GM19351 (cell line): Measurements from ENCODE around the gene MSMP.
A peak's percentile ranks its signal among the peaks of the same experiment; 100 is the strongest.

ENCODE experiments used
- ATAC-seq: cut with Tn5 transposase; IDR thresholded peaks from one replicate; pipeline ENCODE4 v1.9.1; 2021; ENCODE audit warnings: mild to moderate bottlenecking, moderate library complexity; ENCODE audit not compliant: unreplicated experiment

The MSMP gene

GRCh38 chr9:35771943-35772342, 17.9 kb upstream of the MSMP start:
- ATAC-seq = no peak

- ATAC-seq = no peak
Measured at GRCh38 chr9:35771534-35771933, 17.5 kb upstream of the MSMP start.

GRCh38 chr9:35771075-35771433, 17.0 kb upstream of the MSMP start:
- no peak for ATAC-seq

DNA sequence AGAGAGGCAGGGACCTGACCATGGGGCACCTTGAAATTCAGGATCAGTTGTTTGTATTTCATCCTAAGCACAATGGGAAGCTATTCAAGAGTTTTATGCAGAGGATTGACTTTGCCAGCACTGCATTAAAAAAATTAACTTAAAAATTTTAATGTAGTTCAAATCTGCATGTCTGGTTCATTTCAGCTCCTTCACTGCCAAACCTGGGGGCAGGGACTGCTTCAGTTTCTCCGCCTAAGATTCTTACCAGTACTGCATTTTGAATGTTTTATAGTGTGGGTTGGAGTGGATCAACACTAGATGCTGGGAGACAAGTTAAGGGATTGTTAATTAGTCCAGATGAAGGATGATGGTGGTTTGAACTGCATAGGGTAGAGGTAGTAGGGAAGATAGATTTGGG, 15.7 kb upstream of the MSMP start:
- ATAC-seq = no peak

- no peak for ATAC-seq
Measured at GRCh38 chr9:35767458-35767857, 13.4 kb upstream of the MSMP start.

DNA sequence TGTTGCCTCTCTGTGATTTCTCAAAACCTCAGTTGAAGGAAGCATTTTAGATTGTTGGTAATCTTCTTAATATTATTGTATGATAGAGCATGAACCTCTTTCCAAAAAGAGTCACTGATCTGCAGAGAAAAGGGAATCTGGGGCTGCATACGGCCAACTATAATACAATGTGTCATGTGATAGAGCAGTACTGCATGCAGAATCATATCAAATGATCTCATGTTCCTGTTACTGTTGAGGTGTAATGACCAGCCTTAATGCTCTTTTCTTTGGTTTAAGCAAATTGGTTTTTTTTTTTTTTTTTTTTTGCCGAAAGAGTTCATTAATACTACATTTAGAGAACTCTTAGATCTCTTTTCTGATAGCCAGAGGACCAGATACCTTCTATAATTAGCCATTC, 12.9 kb upstream of the MSMP start:
- ATAC-seq = no peak

DNA sequence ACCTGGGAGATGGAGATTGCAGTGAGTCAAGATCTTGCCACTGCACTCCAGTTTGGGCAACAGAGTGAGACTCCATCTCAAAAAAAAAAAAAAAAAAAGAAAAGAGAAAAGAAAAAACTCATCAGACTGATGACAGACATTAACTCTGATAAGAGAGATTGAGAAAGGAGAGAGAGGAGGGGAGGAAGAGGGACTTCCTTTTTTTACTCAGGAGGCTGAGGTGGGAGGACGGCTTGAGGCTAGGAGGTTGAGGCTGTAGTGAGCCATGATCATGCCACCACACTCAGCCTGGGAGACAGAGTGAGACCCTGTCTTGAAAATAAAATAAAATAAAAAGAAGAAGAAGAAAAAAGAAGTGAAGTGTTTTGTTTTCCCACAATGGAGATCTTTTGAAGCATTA, 9.7 kb upstream of the MSMP start:
- no peak for ATAC-seq

GRCh38 chr9:35763181-35763580, 9.1 kb upstream of the MSMP start:
- no peak for ATAC-seq

DNA sequence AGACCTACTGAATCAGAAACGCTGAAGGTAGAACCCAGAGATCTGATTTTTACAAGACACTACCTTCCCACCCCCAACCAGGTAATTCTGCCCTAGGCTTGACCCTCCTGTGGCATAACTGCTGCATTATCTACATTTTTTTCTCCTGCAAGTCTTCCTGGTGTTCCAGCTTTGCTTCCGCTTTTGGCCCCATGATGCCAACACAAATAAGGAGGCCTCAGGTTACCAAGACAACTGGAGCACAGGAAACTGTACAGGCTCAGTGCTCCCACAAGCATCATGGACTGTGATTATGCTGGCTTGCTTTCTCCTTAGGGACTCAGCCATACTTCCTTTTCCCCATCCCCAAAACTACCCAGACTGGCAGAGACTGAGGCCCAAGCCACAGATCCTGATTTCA, 6.6 kb upstream of the MSMP start:
- ATAC-seq = no peak

DNA sequence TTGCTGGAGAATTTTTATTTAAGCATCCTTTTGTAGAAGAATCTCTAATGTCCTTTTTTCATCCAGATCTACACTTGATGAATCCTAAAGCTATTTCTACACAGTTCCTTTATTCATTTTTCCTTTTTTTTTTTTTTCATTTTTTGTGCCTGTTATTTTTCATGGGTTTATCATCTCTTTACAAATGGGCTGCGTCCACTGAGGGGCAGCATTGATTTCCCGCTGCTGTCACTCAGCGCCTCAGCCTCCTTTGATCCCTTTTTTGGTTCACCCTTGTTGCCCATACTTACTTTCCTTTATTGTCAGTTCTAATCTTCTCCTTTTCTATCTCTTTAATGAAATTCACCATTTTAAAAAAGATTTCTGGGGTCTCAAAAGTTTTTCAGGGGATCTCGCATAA, 5.7 kb upstream of the MSMP start:
- ATAC-seq = no peak

DNA sequence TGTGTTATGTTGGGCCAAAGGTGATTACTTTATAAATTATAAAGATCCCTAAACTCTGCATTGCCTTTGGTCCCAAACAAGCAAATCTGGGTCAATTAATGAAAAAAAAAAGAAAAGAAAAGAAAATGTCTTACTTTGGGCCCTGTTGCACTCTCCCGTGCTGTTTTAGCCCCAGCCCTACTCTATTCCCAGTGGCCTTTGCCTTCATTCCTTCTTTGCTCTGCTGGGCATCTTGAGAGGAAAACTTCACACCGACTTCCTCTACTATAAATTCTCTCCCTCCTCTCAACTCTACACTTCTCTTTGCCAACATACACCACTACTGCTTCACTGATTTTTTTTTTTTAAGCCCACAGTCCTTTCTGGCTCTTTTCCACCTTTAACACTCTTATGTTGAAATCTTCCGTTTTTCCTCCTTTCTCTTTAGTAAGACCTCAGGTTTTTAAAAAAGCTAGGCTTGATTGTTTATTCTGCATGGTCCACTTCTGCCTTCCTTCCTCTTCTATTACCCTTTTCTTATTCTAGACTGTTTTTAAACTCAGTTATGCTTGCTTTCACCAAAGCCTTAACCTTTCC, 4.5 kb upstream of the MSMP start:
- ATAC-seq = no peak

DNA sequence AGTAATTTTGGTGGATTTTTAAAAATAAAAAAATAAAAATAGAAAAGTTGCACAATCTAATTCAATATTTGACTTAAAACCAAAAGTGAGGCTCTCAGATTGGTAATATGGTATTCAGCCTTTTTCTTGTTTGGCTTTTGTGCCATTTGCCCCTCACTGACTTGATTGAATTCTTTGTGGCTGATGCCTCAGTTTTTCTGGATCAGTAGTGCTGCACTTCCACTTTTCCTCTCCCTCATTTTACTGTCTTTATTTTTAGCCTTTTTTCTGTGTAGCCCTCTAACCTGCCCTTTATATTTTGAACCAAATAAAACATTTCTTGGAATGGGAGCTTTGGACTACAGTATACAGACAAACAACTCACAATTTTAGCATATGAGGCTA, 3.8 kb upstream of the MSMP start:
- ATAC-seq = no peak

DNA sequence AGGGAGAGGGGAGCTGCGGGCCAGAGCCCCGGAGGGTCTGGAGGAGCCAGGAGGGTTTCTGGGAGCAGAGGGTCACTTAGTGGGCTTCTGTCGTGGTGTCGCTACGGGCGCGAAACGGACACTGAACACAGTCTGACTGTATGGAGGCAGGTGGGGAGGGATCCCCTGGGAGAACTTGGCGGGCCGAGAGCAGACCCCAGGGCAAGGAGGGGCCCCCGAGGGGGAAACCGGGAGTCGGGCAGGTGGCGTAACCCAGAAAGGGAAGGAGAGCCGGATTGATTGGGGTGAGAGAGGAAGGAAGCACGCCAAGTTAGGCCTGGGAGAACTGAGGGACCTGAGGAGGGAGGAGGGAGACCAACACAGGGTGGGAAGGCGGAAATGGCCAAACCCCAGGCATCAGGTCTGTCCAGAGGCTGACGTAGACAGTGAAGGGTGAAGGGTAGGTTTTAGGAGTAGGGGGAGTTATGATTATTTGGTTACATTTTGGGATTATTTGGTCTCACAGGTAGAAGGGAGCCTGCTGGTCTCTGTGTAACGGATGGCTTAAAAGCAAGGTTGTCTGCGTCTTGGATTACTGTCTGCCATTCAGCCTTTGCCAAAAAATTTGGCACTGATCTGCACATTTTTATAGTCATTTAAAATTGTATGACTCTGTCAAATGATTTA, 3.3 kb upstream of the MSMP start:
- peak; percentile 43 for ATAC-seq

GRCh38 chr9:35756275-35757225, 2.5 kb upstream of the MSMP start:
- peak; percentile 74 for ATAC-seq

GRCh38 chr9:35755071-35755470, 995 bp upstream of the MSMP start:
- ATAC-seq = no peak

- ATAC-seq = no peak
Measured at GRCh38 chr9:35753466-35753865, 610 bp downstream of the MSMP start.

DNA sequence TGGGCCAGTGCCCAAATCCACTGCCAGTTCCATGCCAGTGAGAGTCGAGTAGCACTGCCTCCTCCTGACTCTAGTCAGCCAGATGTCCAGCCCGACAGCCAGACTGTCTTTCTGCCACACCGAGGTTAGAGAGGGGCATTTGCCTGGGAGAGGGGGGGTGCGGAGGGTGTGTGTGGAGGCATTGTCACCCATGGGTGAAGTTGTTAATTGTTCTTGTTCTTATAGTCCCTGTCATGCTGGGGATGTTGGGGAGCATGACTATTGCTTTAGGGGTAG, 3.9 kb downstream of the MSMP start:
- no peak for ATAC-seq

GRCh38 chr9:35749515-35750255, 4.4 kb downstream of the MSMP start:
- ATAC-seq = peak; percentile 40

- peak; percentile 89 for ATAC-seq
Measured at GRCh38 chr9:35748858-35749514, 5.1 kb downstream of the MSMP start, which contains the start of the genes GBA2 and RGP1. Gene GBA2, minus strand, starts transcription at chr9:35749228. Its CDS starts 524 bp downstream, at chr9:35748704. Gene RGP1, plus strand, starts transcription at chr9:35749287. Its CDS starts 469 bp downstream, at chr9:35749756.

GRCh38 chr9:35748242-35748857, 5.7 kb downstream of the MSMP start:
- ATAC-seq = no peak
